NCI-H2196 treated with DMSO at 0.1 percent for 48 hours (cell line): ENCODE results near the gene CELA2A.
"Not testable (repeated sequence)": the region's sequence is repeated elsewhere in the genome, so short reads cannot be mapped to it uniquely, and the experiment has no call there.

ENCODE experiments used
- DNase-seq: peaks from one replicate; lab custom pipeline; 2025; ENCODE audit not compliant: unreplicated experiment; lab: John Stamatoyannopoulos, UW

CELA2A gene

GRCh38 chr1:15424981-15425380 lies 31.6 kb upstream of the CELA2A start:
- DNase-seq, result no peak

- DNase-seq, result no peak
Observed at GRCh38 chr1:15425521-15425920, 31.0 kb upstream of the CELA2A start.

GRCh38 chr1:15425958-15426357 lies 30.6 kb upstream of the CELA2A start:
- DNase-seq, result no peak

GRCh38 chr1:15426492-15427279 lies 29.8 kb upstream of the CELA2A start:
- DNase-seq, result no peak

DNA sequence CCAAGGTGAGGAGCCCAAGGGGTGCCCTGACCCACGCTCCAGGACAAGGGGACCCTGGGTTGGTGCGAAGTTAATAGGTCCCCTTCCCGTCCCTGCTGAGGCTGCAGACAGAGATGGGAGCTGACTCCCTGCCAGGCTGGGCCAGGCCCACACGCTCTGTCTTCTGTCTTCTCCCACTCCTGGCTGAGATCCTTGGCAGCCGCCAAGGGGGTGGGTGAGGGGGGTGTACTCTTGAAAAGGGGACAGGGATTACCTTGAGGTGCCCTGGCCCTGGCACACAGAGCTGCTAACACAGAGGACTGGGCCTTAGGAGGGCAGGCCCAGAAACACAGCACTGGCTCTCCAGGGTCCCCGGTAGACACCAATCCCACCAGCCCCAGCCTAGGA lies 29.3 kb upstream of the CELA2A start:
- DNase-seq, result no peak

- DNase-seq, result not testable (repeated sequence)
Observed at GRCh38 chr1:15428252-15428651, 28.3 kb upstream of the CELA2A start.

- no peak for DNase-seq
Observed at GRCh38 chr1:15428815-15429435, 27.6 kb upstream of the CELA2A start.

DNA sequence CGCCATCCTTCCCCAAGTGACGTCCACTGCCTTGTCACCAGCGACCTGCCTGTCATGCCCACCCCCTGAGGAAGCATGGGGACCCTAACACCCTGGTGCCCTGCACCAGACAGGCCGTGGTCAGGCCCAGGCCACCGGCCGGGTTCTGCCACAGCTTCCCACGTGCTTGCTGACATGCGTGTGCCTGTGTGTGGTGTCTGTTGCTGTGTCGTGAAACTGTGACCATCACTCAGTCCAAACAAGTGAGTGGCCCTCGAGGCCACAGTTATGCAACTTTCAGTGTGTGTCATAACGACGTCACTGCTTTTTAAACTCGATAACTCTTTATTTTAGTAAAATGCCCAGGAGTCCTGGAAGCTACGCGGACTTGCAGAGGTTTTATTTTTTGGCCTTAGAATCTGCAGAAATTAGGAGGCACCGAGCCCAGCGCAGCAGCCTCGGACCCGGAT lies 26.8 kb upstream of the CELA2A start:
- no peak for DNase-seq

GRCh38 chr1:15430787-15431570 lies 25.6 kb upstream of the CELA2A start:
- DNase-seq, result no peak

- no peak for DNase-seq
Observed at GRCh38 chr1:15431571-15431948, 25.0 kb upstream of the CELA2A start.

- DNase-seq, result no peak
Observed at GRCh38 chr1:15432324-15432723, 24.2 kb upstream of the CELA2A start.

- no peak for DNase-seq
Observed at GRCh38 chr1:15433471-15433870, 23.1 kb upstream of the CELA2A start.

DNA sequence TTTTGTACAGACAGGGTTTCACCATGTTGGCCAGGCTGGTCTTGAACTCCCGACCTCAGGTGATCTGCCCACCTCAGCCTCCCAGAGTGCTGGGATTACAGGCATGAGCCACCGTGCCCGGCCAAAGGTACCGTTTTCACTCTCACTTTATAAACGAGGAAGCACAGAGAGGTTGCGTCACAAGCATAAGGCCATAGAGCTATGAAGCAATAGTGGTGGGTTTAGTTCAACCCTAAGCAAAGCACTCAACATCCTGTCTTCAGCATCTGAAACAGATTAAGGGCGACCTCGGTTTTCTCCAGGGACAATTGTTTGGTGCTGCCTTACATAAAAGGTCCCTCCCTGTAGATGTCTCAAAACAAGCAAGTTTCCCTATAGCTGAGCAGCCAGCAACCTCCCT lies 21.8 kb upstream of the CELA2A start:
- DNase-seq, result not testable (repeated sequence)

DNA sequence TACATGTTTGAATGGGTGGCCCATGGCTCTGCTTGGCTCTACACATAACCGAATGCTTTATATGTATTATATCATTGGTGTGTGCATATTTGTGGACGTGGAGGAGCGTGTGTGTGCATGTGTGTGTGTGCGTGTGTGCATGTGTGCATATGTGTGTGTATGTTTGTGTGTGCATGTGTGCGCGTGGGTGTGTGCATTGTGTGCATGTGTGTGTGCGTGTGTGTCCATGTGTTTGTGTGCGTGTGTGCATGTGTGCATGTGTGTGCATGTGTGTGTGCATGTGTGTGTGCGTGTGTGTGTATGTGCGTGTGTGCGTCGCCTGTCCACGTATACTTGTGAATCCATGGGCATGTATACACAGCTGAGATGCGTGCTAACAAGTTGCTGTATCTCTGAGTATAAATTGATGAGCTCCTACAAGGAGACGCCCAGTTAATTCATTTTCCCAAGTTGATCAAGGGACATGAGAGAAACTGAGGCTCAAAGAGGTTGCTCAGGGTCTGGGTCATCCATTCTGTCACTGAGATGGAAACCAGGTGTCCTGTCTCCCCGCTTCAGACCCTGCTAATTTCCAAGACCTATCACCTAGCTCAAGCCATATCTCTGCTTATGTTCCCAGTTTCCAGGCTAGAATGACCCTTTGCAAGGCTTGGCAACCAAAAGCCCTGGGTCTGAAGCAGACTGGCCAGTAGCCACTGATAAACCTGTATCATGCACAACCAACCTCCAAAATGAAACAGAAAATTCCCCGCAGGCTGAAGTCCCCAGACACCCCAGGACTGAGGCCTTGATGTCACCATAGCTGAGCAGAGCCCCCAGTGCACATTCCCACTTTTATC lies 21.1 kb upstream of the CELA2A start:
- no peak for DNase-seq

GRCh38 chr1:15436881-15437442 lies 19.6 kb upstream of the CELA2A start:
- peak; percentile 25 for DNase-seq

DNA sequence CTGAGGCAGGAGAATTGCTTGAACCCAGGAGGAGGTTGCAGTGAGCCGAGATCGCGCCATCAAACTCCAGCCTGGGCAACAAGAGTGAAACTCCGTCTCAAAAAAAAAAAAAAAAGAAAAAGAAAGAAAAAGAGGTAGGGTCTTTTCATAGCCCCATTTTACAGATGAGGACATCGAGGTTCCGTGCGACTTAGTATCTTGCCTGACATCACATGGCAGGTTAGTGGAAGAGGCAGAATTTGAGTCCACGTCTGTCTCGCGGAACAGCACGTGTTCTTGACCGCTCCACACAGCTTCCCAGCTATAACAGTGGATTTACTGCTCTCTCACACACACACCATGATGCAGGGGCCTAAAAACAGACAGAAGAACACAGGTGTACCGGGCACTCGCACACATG lies 17.2 kb upstream of the CELA2A start:
- DNase-seq, result no peak

- DNase-seq, result no peak
Observed at GRCh38 chr1:15440357-15440756, 16.2 kb upstream of the CELA2A start.

DNA sequence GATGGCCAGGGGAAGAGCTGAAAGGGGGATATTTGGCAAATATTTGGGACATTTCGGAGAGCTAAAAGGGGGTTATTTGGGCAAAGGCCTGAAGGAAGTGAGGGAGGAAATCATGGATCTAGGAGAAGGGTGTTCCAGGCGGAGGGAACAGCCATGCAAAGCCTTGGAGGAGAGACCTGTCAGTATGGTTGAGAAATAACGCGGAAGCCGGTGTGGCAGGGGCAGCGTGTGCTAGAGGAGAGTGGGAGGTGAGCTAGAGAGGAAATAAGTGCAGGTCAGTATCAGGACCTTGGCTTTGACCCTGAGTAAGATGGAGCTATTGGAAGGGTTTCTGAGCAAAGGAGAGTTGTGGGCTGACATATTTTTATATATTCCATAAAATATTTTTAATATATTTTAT lies 15.3 kb upstream of the CELA2A start:
- no peak for DNase-seq

- no peak for DNase-seq
Observed at GRCh38 chr1:15442119-15442518, 14.4 kb upstream of the CELA2A start.

DNA sequence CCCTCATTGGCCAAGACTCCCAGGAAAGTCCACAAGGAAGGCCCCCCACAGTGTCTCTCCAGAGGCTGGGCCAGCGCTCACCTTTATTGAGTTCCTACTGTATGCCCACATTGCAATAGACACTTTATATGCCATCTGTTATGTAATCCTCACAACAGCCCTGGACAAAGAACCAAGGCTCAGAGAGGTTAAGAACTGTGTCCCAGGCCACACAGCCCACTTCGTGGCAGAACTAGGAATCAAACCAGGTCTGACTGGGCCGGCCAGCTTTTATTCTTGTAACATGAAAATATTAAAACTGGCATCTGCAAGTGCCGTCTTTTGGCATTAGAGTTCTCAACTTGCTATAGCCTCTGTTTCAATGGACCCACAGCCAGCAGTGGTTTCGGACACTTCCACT lies 13.8 kb upstream of the CELA2A start:
- no peak for DNase-seq

DNA sequence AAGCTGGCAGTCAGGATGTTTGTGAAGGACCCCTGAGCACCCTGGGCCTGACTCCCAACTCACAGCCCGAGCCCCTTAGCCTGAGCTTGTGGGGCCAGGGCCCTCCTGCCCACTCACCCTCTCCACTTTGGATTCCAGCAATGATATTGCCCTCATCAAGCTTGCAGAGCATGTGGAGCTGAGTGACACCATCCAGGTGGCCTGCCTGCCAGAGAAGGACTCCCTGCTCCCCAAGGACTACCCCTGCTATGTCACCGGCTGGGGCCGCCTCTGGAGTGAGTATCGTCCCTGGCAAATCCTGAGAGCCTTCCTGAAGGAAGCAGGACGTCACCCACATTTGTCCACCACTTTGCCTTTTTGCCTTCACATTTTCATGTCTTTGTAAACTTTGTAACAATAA lies 13.3 kb upstream of the CELA2A start:
- no peak for DNase-seq
